GM21786 (cell line): ENCODE measurements around the gene MCU.
"Not testable (repeated sequence)": the region's sequence is repeated elsewhere in the genome, so short reads cannot be mapped to it uniquely, and the experiment has no call there.

Experiments used
- ATAC-seq: cut with Tn5 transposase; IDR thresholded peaks from one replicate; pipeline ENCODE4 v1.9.1; 2021; ENCODE audit not compliant: unreplicated experiment

MCU gene

GRCh38 chr10:72893136-72893798 is 201.3 kb downstream of the MCU start, which contains the start of gene OIT3:
Gene OIT3 (plus strand): TSS chr10:72893739. CDS start chr10:72893799, 60 bp downstream.
- ATAC-seq, result no peak

- ATAC-seq, result no peak
Measured at GRCh38 chr10:72895236-72895850, 203.4 kb downstream of the MCU start.

GRCh38 chr10:72898616-72899015 is 206.7 kb downstream of the MCU start:
- no peak for ATAC-seq

- no peak for ATAC-seq
Measured at GRCh38 chr10:72899545-72899944, 207.6 kb downstream of the MCU start.

- ATAC-seq, result not testable (repeated sequence)
Measured at GRCh38 chr10:72903941-72904446, 212.1 kb downstream of the MCU start.

- no peak for ATAC-seq
Measured at GRCh38 chr10:72904806-72905205, 212.9 kb downstream of the MCU start.

- no peak for ATAC-seq
Measured at GRCh38 chr10:72906446-72906845, 214.5 kb downstream of the MCU start.

- ATAC-seq, result no peak
Measured at GRCh38 chr10:72910705-72911104, 218.8 kb downstream of the MCU start.

GRCh38 chr10:72911758-72912157 is 219.8 kb downstream of the MCU start:
- no peak for ATAC-seq

GRCh38 chr10:72912736-72913135 is 220.8 kb downstream of the MCU start:
- ATAC-seq, result no peak

- no peak for ATAC-seq
Measured at GRCh38 chr10:72913287-72913686, 221.3 kb downstream of the MCU start.

- not testable (repeated sequence) for ATAC-seq
Measured at GRCh38 chr10:72917201-72917600, 225.3 kb downstream of the MCU start.

- not testable (repeated sequence) for ATAC-seq
Measured at GRCh38 chr10:72917803-72918332, 225.9 kb downstream of the MCU start.

GRCh38 chr10:72918352-72918751 is 226.4 kb downstream of the MCU start:
- ATAC-seq, result no peak

GRCh38 chr10:72921147-72921683 is 229.3 kb downstream of the MCU start:
- not testable (repeated sequence) for ATAC-seq

GRCh38 chr10:72924351-72924750 is 232.4 kb downstream of the MCU start:
- ATAC-seq, result no peak

GRCh38 chr10:72925951-72926465 is 234.1 kb downstream of the MCU start:
- ATAC-seq, result no peak

- ATAC-seq, result no peak
Measured at GRCh38 chr10:72927485-72927884, 235.5 kb downstream of the MCU start.

- no peak for ATAC-seq
Measured at GRCh38 chr10:72928798-72929197, 236.9 kb downstream of the MCU start.

GRCh38 chr10:72930276-72930675 is 238.3 kb downstream of the MCU start:
- no peak for ATAC-seq

GRCh38 chr10:72932259-72933015 is 240.5 kb downstream of the MCU start:
- ATAC-seq, result no peak
